Left hindlimb (tissue), 1 donor: ENCODE results near the gene COMMD7.

ENCODE experiments used
- DNase-seq: peaks from one replicate; pipeline ENCODE4 v3.0.0-alpha.2; 2018

Gene COMMD7

GRCh38 chr20:32743237-32744112, at the start of gene COMMD7:
COMMD7 (minus strand) TSS chr20:32743467; CDS start chr20:32743391, 76 bp downstream.
- DNase-seq, result peak; percentile 63

- DNase-seq, result peak; percentile 39
Observed at GRCh38 chr20:32792731-32793458, 49.6 kb upstream of the COMMD7 start.

- peak; percentile 79 for DNase-seq
Observed at GRCh38 chr20:32792316-32792715, 49.0 kb upstream of the COMMD7 start.

- DNase-seq, result no peak
Observed at GRCh38 chr20:32790751-32791057, 47.4 kb upstream of the COMMD7 start.

GRCh38 chr20:32789896-32790750, 46.9 kb upstream of the COMMD7 start:
- DNase-seq, result peak; percentile 66

- DNase-seq, result no peak
Observed at GRCh38 chr20:32787168-32787567, 43.9 kb upstream of the COMMD7 start.

- DNase-seq, result no peak
Observed at GRCh38 chr20:32786059-32786760, 42.9 kb upstream of the COMMD7 start.

GRCh38 chr20:32784369-32785080, 41.3 kb upstream of the COMMD7 start:
- DNase-seq, result no peak

GRCh38 chr20:32780749-32781655, 37.7 kb upstream of the COMMD7 start:
- DNase-seq, result no peak

- DNase-seq, result no peak
Observed at GRCh38 chr20:32780278-32780677, 37.0 kb upstream of the COMMD7 start.

- DNase-seq, result no peak
Observed at GRCh38 chr20:32779500-32780211, 36.4 kb upstream of the COMMD7 start.

GRCh38 chr20:32777177-32777956, 34.1 kb upstream of the COMMD7 start:
- DNase-seq, result no peak

GRCh38 chr20:32775336-32775991, 32.2 kb upstream of the COMMD7 start:
- DNase-seq, result no peak

GRCh38 chr20:32773855-32774254, 30.6 kb upstream of the COMMD7 start:
- DNase-seq, result no peak

- no peak for DNase-seq
Observed at GRCh38 chr20:32773223-32773622, 30.0 kb upstream of the COMMD7 start.

- DNase-seq, result no peak
Observed at GRCh38 chr20:32772046-32772445, 28.8 kb upstream of the COMMD7 start.

- no peak for DNase-seq
Observed at GRCh38 chr20:32767418-32768198, 24.3 kb upstream of the COMMD7 start.
